ENCODE results near the gene SNX13. TPM values are rescaled to one million over a fixed set of nuclear protein-coding genes. Genes with fewer than 3 reads are reported as not detected.

SNX13 gene
- total RNA-seq, 6 experiments from 2014 or later: 29.0 to 33.1 (median 30.3) TPM

GRCh38 chr7:17830206-17830605 is 110.1 kb downstream of the SNX13 start:
- 0 out of 2 replicates have a peak, but pooled peaks cover 4% of the 10 kb centered on the region for H3K36me3 Mint-ChIP-seq (ENCODE audit: low read depth)
- no peak overlapping the region for H3K27ac Mint-ChIP-seq
- DNase-seq: no peak

DNA sequence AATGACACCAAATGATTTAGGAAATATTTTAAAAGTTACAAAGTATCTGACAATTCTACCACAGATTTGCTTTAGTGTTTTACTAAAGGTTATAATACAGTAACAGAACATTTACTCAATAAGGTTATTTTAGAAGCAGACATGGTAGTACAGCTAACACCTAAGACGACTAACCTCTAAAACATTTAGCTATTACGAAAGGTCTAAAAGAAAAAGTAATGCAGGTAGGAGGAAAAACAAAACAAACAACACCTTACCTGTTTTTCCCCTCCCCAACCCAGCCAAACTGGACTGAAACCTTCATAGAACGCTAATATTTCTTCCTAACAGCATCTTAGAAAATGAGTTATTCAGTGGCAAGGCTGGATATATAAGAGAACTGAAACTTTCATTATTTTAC is 111.3 kb downstream of the SNX13 start:
- no peak overlapping the region for H3K4me3 Mint-ChIP-seq

More at GRCh38 chr7:17830206-17830605, 110.1 kb downstream of the SNX13 start:
- H3K4me3 Mint-ChIP-seq: no peak overlapping the region
- peaks cover 15% of the 10 kb centered on the region; the same call in 1 of the 2 replicates for H3K4me1 Mint-ChIP-seq (ENCODE audit: low read depth)
- TF ChIP-seq, protein P1, sequence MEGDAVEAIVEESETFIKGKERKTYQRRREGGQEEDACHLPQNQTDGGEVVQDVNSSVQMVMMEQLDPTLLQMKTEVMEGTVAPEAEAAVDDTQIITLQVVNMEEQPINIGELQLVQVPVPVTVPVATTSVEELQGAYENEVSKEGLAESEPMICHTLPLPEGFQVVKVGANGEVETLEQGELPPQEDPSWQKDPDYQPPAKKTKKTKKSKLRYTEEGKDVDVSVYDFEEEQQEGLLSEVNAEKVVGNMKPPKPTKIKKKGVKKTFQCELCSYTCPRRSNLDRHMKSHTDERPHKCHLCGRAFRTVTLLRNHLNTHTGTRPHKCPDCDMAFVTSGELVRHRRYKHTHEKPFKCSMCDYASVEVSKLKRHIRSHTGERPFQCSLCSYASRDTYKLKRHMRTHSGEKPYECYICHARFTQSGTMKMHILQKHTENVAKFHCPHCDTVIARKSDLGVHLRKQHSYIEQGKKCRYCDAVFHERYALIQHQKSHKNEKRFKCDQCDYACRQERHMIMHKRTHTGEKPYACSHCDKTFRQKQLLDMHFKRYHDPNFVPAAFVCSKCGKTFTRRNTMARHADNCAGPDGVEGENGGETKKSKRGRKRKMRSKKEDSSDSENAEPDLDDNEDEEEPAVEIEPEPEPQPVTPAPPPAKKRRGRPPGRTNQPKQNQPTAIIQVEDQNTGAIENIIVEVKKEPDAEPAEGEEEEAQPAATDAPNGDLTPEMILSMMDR (IDR thresholded peaks at IDR 0.05): no peak
- no peaks in the 10 kb centered on the region for H3K9me3 Mint-ChIP-seq
- H3K27me3 Mint-ChIP-seq (ENCODE audit: insufficient read depth): no peaks in the 10 kb centered on the region

GRCh38 chr7:17822547-17823173 is 117.6 kb downstream of the SNX13 start:
- Mint-ChIP-seq H3K36me3 (ENCODE audit: low read depth) (0 out of 2 replicates have a peak, but pooled peaks cover 5% of the 10 kb centered on the region), H3K4me3 (no peak overlapping the region), H3K27me3 (ENCODE audit: insufficient read depth) (no peaks in the 10 kb centered on the region), H3K27ac (no peak overlapping the region), H3K9me3 (no peaks in the 10 kb centered on the region), H3K4me1 (ENCODE audit: low read depth) (no peaks in the 10 kb centered on the region)
- TF ChIP-seq, protein P1 (IDR thresholded peaks at IDR 0.05): no peak
- DNase-seq: no peak

More for the DNA sequence above, 111.3 kb downstream of the SNX13 start:
- TF ChIP-seq, protein P1 (IDR thresholded peaks at IDR 0.05): no peak
- peaks cover 10% of the 10 kb centered on the region; the same call in 1 of the 2 replicates for H3K4me1 Mint-ChIP-seq (ENCODE audit: low read depth)
- H3K36me3 Mint-ChIP-seq (ENCODE audit: low read depth): 0 out of 2 replicates have a peak, but pooled peaks cover under 1% of the 10 kb centered on the region
- DNase-seq: no peak
- H3K27me3 Mint-ChIP-seq (ENCODE audit: insufficient read depth): no peaks in the 10 kb centered on the region
- no peak overlapping the region for H3K27ac Mint-ChIP-seq
- H3K9me3 Mint-ChIP-seq: no peaks in the 10 kb centered on the region

DNA sequence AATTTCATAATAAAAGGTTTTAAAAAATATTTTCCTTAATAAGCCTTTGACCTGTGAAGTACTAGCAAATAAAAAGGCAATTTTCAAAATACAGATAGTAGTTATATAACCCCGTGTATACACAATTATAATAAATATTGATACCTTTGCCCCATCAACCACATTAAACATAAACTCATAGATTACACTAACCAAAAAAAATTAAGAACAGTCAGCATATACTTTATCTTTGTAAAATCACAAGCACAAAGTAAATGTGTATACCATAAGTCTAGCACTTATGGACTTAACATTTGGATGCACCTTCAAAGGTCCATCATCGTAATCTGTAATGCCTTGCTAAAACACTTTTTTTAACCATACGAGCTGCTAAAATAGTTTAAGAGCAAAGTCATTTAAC is 123.4 kb downstream of the SNX13 start:
- H3K27ac Mint-ChIP-seq: no peak overlapping the region
- H3K4me1 Mint-ChIP-seq (ENCODE audit: low read depth): no peaks in the 10 kb centered on the region
- H3K27me3 Mint-ChIP-seq (ENCODE audit: insufficient read depth): no peaks in the 10 kb centered on the region; the same call in 1 of the 2 replicates
- TF ChIP-seq, protein P1 (IDR thresholded peaks at IDR 0.05): no peak
- H3K4me3 Mint-ChIP-seq: no peak overlapping the region
- DNase-seq: no peak
- peaks cover 15% of the 10 kb centered on the region for H3K36me3 Mint-ChIP-seq (ENCODE audit: low read depth)
- H3K9me3 Mint-ChIP-seq: peaks cover 9% of the 10 kb centered on the region

DNA sequence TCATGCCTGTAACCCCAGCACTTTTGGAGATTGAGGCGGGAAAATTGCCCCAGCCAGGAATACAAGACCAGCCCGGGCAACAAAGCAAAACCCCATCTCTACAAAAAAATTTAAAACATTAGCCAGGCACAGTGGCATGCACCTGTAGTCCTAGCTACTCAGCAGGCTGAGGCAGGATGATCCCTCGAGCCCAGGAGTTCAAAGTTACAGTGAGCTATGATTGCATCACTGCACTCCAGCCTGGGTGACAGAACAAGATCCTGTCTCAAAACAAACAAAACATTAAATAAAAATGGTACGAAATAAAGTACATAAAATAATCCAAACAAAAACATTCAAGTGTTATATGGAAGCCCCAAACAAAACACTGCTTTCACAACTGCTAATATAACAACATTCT is 125.0 kb downstream of the SNX13 start:
- Mint-ChIP-seq H3K9me3 (peaks cover 21% of the 10 kb centered on the region), H3K4me3 (no peak overlapping the region), H3K4me1 (ENCODE audit: low read depth) (no peaks in the 10 kb centered on the region), H3K27me3 (ENCODE audit: insufficient read depth) (peaks cover 2% of the 10 kb centered on the region; the same call in 1 of the 2 replicates), H3K27ac (no peak overlapping the region), H3K36me3 (ENCODE audit: low read depth) (peaks cover 24% of the 10 kb centered on the region)
- TF ChIP-seq, protein P1 (IDR thresholded peaks at IDR 0.05): no peak
- DNase-seq: no peak

Measured in HFFc6 (cell line).